CD4-positive, alpha-beta T cell treated with Interleukin-15 for 4 hours (primary cell): Measurements from ENCODE around the gene RAB8B.

Source experiments
- DNase-seq: peaks from one replicate; pipeline ENCODE4 v3.0.0-alpha.2; 2020; ENCODE audit warnings: low spot score

Gene RAB8B

GRCh38 chr15:63313825-63314224 is 124.4 kb downstream of the RAB8B start:
- no peak for DNase-seq

DNA sequence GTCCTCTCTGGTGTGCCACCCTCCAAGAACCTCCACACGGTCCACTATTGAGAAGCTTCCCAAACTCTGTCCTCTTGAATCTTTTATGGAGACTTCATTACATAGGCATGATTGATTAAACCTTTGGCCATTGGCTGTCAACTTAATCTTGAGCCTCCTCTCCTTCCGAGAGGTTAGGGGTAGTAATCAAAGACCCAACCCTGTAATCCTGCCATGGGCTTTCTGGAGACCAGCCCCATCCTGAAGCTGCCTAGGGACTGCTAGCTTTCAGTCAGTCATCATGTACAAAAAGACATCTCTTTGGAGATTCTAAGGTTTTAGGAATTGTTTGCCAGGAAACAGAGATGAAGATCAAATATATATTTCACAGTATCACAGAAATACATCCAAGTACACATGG is 125.0 kb downstream of the RAB8B start:
- DNase-seq, result no peak
